A549 (cell line): ENCODE measurements around the gene ELN.

Experiments used
- CBX2 ChIP-seq: fragments of 200-600 bp; sonication (generic); IDR thresholded peaks from 2 replicates; pipeline ENCODE4 v1.6.1; 2016; ENCODE audit warnings: low read depth, mild to moderate bottlenecking, borderline replicate concordance
- CTCF ChIP-seq: fragments of >200 bp; sonication (Bioruptor Twin); formaldehyde crosslinking; IDR thresholded peaks from 3 replicates; pipeline ENCODE4 v1.5.1; 2016
- POLR2A ChIP-seq: IDR thresholded peaks from 2 replicates; pipeline ENCODE4 v1.6.1; 2012; ENCODE audit warnings: mild to moderate bottlenecking, low read length

GRCh38 chr7:74040101-74040790, 12.3 kb downstream of the ELN start:
- TF ChIP-seq CTCF (no peak), POLR2A (no peak), CBX2 (no peak)
